RPMI7951 (cell line): ENCODE results near the gene FRMD4B. TPM values are rescaled to one million over a fixed set of nuclear protein-coding genes. Genes with fewer than 3 reads are reported as not detected.

ENCODE experiments used
- DNase-seq: peaks from one replicate; pipeline ENCODE4 v3.0.0-alpha.2; 2012; ENCODE audit warnings: low read depth
- total RNA-seq: library from RNA; depleted of rRNA; stranded (reverse); fragments of >200 nt; shearing (Covaris generic); gene quantifications from 2 replicates; pipeline ENCODE4 v1.2.3, GENCODE V29; 2014

Gene FRMD4B
- total RNA-seq, 1 experiment from 2014 or later, result 2.6 TPM

DNA sequence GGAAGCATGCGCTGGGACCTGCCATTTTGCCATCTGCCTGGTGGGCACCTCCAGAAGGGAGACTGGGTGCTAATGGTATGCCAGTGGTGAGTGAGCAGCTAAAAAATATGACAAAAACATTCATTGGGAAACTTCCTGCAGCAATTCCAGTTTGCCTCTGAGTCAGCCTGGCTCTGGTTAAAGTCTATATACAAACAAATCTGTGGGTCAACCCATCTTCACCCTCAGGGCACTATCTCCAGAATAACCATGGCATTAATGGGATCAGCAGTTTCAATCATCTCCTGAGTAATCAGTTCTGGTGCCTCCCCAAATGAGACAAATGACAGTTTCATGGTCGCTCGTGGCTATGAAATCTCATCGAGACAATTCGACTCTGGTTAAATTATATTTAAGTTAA, 21.5 kb downstream of the FRMD4B start:
- DNase-seq, result peak; percentile 90

- DNase-seq, result no peak
Measured at GRCh38 chr3:69360690-69361089, 25.2 kb downstream of the FRMD4B start.

- no peak for DNase-seq
Measured at GRCh38 chr3:69359916-69360315, 26.0 kb downstream of the FRMD4B start.

GRCh38 chr3:69359339-69359893, 26.5 kb downstream of the FRMD4B start:
- no peak for DNase-seq

- no peak for DNase-seq
Measured at GRCh38 chr3:69357196-69357595, 28.7 kb downstream of the FRMD4B start.

- DNase-seq, result peak; percentile 60
Measured at GRCh38 chr3:69354948-69355347, 30.9 kb downstream of the FRMD4B start.

- DNase-seq, result peak; percentile 31
Measured at GRCh38 chr3:69353503-69353902, 32.4 kb downstream of the FRMD4B start.

DNA sequence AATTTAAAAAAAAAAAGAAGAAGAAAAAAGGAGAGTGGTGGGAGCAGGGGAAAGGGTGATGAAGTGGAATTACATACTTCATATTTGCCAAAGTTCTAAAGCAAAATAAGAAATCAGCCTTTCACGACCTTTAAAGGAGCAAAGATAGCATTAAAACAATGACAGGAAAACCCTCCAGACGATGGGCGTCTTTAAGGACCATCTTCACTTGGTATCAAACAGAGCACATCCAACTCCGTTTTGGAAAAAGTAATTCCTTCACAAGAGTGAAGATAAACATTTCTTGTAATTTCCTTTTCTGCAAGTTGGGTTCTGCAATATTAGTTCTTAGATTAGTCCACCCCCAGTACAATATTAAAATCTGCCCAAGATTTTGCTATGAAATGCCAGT, 32.8 kb downstream of the FRMD4B start:
- DNase-seq, result no peak

DNA sequence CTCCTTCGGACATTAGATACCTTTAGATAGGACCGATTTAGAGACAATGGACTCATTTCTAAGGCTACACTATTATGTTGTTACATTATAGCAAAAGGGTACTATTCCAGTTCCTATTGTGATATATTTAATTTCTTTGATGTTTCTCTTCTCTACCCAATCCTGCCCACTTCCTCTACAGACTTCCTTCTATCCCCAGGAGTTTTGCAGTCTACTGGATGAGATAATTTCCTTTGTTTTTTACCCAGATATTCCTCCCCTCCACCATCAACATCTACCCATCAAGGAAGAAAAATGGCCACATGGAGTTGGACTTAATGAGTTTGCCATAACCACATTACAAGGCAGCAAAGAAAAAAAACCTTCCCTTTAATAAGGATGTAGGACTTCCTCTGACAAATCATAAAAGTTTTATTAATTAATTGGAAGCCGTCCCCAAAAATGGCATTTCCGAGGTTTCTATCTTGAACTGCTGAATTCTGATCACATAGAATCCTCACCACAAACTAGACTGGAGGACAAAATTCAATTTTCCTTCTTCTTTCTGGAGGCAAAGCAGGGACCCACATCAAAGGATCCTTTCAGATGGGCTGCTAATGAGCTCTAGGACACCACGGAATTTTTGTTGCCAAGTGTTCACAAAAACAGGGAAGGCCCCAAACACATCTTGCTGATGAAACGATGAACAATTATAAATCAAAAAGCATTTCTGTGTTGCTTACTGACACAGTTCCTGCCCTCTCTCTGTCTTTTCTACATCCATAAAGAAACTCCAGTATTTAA, 33.4 kb downstream of the FRMD4B start:
- no peak for DNase-seq

DNA sequence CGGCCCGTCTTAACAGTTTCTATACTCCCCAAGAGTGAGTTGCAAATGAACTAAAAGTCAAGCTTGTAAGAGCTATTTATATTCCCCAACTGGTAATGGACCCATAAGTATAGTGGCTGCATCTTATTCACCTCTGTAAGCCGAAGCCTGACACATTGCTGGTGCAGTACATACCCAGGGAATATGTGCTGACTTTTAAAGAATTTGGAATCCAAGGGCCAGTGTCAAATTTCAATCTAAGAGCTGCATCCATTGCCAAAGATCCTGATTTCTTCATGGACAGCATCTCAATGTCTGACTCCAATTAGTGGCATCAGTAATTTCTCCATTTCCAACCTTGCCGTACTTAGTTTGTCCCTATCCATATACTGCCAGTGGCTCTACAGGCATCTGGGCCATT, 42.0 kb downstream of the FRMD4B start:
- no peak for DNase-seq

GRCh38 chr3:69342074-69342473, 43.8 kb downstream of the FRMD4B start:
- DNase-seq, result no peak

- DNase-seq, result no peak
Measured at GRCh38 chr3:69339760-69340159, 46.1 kb downstream of the FRMD4B start.

DNA sequence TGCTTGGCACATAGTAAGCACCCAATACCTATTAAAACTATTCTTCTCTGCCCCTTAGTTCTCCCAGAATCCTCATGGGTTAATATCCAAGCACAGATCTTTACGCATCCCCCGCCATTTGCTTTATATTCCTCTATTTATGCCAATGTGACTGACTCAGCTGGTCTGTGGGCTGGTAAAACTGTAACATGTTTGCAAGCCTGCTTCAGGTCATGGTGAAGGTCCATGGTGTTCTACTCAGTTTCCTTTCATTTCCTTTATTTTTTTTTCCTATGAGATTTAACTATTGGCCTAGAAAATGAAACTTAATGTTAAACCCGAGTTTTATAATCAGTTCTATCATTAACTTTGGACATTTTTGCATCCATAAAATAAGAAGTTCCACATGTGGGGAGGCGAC, 47.0 kb downstream of the FRMD4B start:
- no peak for DNase-seq

GRCh38 chr3:69332934-69333333, 53.0 kb downstream of the FRMD4B start:
- no peak for DNase-seq

GRCh38 chr3:69330891-69331400, 54.9 kb downstream of the FRMD4B start:
- DNase-seq, result no peak

DNA sequence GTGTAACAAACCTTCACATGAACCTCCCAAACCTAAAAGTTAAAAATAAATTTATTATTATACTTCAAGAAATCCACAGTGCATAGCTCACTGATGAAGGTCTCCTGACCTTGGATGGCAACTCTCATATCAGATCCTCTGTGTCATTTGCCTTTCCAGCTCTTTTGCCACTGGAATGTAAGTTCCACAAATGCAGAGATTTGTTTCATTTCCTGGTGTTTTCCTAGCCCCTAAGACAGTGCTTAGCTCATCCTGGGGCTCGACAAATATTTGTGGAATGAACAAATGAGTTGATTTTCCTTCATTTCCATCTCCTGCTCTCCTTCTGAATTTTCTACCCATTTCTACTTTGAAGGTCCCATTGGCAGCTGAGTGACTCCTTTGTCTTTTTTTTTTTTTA, 56.0 kb downstream of the FRMD4B start:
- DNase-seq, result no peak

DNA sequence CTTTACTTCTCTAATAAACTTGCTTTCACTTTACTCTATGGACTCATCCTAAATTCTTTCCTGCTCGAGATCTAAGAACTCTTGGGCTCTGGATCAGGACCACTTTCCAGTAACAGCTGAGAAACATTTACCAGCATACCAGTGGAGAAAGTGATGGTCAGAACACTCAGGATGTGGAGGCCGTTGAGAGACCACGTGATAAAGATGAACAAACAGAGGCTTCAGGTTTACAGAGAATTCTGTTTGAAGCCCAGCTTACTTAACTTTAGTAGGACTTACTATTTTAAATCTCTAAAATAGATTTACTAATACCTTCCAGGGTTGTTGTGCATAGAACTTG, 57.0 kb downstream of the FRMD4B start:
- DNase-seq, result no peak

DNA sequence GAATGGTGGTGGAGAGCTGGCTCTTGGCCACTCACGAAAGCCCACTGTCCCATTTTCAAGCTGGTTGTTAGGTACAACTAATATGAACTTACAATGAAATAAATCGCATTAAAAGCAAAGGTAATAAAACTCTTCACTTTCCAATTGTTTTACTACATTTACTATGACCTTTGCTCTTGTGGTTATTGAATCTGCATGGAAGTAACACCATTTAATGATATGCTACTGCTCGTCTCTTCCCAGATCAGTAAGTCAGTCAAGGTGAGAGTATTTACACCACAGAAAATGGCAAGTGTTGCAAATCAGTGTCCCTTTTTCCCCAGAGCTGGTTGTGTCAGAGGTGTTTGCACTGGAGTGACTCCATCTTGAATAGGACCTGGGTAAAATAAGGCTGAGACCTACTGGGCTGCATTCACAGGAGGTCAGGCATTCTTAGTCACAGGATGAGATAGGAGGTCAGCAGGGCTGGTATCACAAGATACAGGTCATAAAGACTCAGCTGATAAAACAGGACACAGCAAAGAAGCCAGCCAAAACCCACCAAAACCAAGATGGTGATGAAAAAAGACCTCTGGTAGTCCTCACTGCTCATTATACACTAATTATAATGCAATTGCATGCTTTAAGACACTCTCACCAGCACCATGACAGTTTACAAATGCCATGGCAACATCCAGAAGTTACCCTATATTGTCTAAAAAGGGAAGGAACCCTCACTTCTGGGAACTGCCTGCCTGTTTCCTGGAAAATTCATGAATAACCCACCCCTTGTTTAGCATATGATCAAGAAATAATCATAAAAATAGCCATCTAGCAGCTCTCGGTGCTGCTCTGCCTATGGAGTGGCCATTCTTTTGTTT, 57.6 kb downstream of the FRMD4B start:
- no peak for DNase-seq

- DNase-seq, result no peak
Measured at GRCh38 chr3:69326855-69327300, 59.0 kb downstream of the FRMD4B start.

GRCh38 chr3:69325151-69325550, 60.7 kb downstream of the FRMD4B start:
- no peak for DNase-seq

DNA sequence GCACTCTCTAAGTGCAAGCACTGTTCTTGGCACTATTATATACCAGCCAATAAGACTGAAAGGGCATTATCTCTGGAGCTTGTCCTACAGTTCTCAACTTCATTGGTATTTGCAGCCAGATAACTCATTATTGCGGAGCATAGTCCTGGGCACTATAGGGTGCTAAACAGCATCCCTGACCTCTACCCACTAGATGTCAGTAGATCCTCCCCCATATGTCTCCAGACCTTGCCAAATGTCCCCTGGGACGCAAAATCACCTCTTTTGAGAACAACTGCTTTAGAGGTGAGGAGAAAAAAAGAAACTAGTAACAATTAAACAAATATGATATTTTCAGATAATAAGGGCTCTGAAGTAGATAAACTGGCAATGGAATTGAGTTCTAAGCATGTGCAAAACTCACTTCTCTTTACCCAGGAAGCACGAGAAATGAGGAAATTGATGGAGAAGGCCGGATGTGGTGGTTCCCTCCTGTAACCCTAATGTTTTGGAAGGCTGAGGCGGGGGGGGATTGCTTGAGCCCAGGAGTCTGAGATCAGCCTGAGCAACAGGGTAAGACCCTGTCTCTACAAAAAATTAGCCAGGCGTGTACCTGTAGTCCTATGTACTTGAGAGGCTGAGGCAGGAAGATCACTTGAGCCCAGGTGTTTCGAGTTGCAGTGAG, 61.4 kb downstream of the FRMD4B start:
- DNase-seq, result peak; percentile 24

DNA sequence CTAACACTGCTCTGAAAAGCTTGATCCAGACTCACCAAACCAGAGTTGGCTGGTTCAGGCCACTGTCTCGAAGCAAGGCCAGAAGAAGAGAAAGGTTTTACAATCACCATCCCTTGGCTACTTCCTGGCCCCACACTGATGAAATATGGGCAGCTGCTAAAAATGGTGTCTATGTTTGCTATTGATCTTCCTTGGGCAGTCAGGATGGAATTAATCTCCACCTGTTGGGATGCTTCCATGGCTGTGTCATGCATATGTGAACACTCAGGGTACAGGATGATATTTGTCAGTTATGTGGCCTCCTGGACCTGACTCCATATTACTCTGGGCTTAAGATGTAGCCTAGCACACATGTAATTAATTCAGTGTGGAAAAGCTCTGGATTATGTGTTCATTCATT, 61.9 kb downstream of the FRMD4B start:
- no peak for DNase-seq
